PFSK-1 (cell line): ENCODE measurements around the gene GAD1.

ENCODE experiments used
- FOXP2 ChIP-seq: optimal IDR thresholded peaks from 2 replicates; pipeline ENCODE3; 2011; ENCODE audit warnings: borderline replicate concordance, control low read depth, inconsistent platforms; ENCODE audit not compliant: insufficient read depth; ENCODE audit errors: extremely low read length, extremely low read depth
- POLR2AphosphoS5 ChIP-seq: IDR thresholded peaks from 2 replicates; pipeline ENCODE4 v1.6.1; 2012; ENCODE audit warnings: low read depth, mild to moderate bottlenecking, control low read depth, low read length, moderate library complexity
- REST ChIP-seq, 2 experiments: IDR thresholded peaks; 2 replicates each; pipeline versions ENCODE4 v1.6.1 to v1.8.0; 2011 to 2012; ENCODE audit warnings: low read depth in 2 of 2, low read length in 2 of 2, control low read depth in 1 of 2, inconsistent platforms in 1 of 2, mild to moderate bottlenecking in 1 of 2, moderate library complexity in 1 of 2; ENCODE audit not compliant: insufficient read depth in 1 of 2
- SIN3A ChIP-seq: IDR thresholded peaks from 2 replicates; pipeline ENCODE4 v1.6.1; 2012; ENCODE audit warnings: mild to moderate bottlenecking, low read length, moderate library complexity, borderline replicate concordance; ENCODE audit not compliant: insufficient read depth
- TAF1 ChIP-seq: IDR thresholded peaks from 2 replicates; pipeline ENCODE4 v1.6.1; 2012; ENCODE audit warnings: low read length, control low read depth, borderline replicate concordance; ENCODE audit not compliant: insufficient read depth

Gene GAD1

GRCh38 chr2:170892391-170892951 is 75.8 kb downstream of the GAD1 start:
- no peak for TF ChIP-seq FOXP2
- TF ChIP-seq SIN3A: no peak

GRCh38 chr2:170895023-170895757 is 78.5 kb downstream of the GAD1 start:
- no peak for TF ChIP-seq POLR2AphosphoS5
- TF ChIP-seq TAF1: no peak
- TF ChIP-seq SIN3A: no peak
- TF ChIP-seq REST (IDR thresholded peaks at IDR 0.05; ENCODE audit: insufficient read depth in 1 of 2, low read depth in 2 of 2, low read length in 2 of 2): no peak
- no peak for TF ChIP-seq FOXP2

GRCh38 chr2:170896622-170897021 is 79.9 kb downstream of the GAD1 start:
- no peak for TF ChIP-seq TAF1
- TF ChIP-seq REST (IDR thresholded peaks at IDR 0.05; ENCODE audit: insufficient read depth in 1 of 2, low read depth in 2 of 2, low read length in 2 of 2): no peak
- TF ChIP-seq SIN3A: no peak
- no peak for TF ChIP-seq POLR2AphosphoS5
- TF ChIP-seq FOXP2: no peak

- TF ChIP-seq FOXP2 (no peak), POLR2AphosphoS5 (no peak), TAF1 (no peak), SIN3A (no peak), REST (IDR thresholded peaks at IDR 0.05; ENCODE audit: insufficient read depth in 1 of 2, low read depth in 2 of 2, low read length in 2 of 2) (no peak)
These were observed 80.4 kb downstream of the GAD1 start for GRCh38 chr2:170897108-170897507.

GRCh38 chr2:170905864-170906263 is 89.2 kb downstream of the GAD1 start:
- no peak for TF ChIP-seq POLR2AphosphoS5
- TF ChIP-seq FOXP2: no peak
- TF ChIP-seq TAF1: no peak
- TF ChIP-seq SIN3A: no peak
- no peak for TF ChIP-seq REST (IDR thresholded peaks at IDR 0.05; ENCODE audit: insufficient read depth in 1 of 2, low read depth in 2 of 2, low read length in 2 of 2)
